Measurements from ENCODE around the gene FREM2.

DNA sequence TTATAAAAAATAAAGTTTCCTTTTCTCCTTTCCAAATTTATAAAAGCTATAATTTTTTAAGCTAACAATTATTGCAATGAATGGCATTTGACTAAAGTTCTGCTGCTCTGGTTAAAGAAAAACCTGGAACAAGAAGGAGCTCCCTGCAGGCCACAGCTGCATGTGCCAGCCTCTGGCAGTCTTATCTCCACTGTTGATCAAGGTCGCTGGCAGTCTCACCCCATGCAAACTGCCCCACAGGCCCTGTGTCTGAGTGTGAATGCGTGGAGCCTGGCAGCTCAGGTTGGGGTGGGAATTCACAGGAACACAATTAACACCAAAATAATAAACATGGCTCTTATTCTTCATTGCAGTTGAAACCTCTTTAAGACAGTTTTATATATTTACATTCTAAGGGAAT lies 30.2 kb upstream of the FREM2 start:
- TF ChIP-seq, protein P1, sequence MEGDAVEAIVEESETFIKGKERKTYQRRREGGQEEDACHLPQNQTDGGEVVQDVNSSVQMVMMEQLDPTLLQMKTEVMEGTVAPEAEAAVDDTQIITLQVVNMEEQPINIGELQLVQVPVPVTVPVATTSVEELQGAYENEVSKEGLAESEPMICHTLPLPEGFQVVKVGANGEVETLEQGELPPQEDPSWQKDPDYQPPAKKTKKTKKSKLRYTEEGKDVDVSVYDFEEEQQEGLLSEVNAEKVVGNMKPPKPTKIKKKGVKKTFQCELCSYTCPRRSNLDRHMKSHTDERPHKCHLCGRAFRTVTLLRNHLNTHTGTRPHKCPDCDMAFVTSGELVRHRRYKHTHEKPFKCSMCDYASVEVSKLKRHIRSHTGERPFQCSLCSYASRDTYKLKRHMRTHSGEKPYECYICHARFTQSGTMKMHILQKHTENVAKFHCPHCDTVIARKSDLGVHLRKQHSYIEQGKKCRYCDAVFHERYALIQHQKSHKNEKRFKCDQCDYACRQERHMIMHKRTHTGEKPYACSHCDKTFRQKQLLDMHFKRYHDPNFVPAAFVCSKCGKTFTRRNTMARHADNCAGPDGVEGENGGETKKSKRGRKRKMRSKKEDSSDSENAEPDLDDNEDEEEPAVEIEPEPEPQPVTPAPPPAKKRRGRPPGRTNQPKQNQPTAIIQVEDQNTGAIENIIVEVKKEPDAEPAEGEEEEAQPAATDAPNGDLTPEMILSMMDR (conservative IDR thresholded peaks at IDR 0.05; ENCODE audit: low read depth, low read length): no peak
- TF ChIP-seq EZH2 (IDR thresholded peaks at IDR 0.05; ENCODE audit: borderline replicate concordance, low read depth, low read length, poor library complexity, severe bottlenecking): no peak
